SK-N-SH (cell line): ENCODE measurements around the gene MYO9A.

Experiments used
- CHD2 ChIP-seq: fragments of 150-350 bp; IDR thresholded peaks from 2 replicates; pipeline ENCODE4 v1.6.1; 2018; ENCODE audit warnings: low read length; ENCODE audit not compliant: partially characterized antibody
- CTCF ChIP-seq: fragments of 200-600 bp; sonication (generic); IDR thresholded peaks from 2 replicates; pipeline ENCODE4 v1.6.1; 2017; ENCODE audit warnings: antibody characterized with exemption, mild to moderate bottlenecking, moderate library complexity
- POLR2AphosphoS5 ChIP-seq: IDR thresholded peaks from 2 replicates; pipeline ENCODE4 v1.6.1; 2012; ENCODE audit warnings: low read depth, low read length
- REST ChIP-seq: IDR thresholded peaks from 2 replicates; pipeline ENCODE4 v1.6.1; 2012; ENCODE audit warnings: mild to moderate bottlenecking, low read depth, low read length, moderate library complexity
- RFX5 ChIP-seq: IDR thresholded peaks from 2 replicates; pipeline ENCODE4 v1.6.1; 2012; ENCODE audit warnings: mild to moderate bottlenecking, improper control_type of control experiment, low read length
- USF2 ChIP-seq: fragments of 150-350 bp; IDR thresholded peaks from 2 replicates; pipeline ENCODE4 v1.6.1; 2017; ENCODE audit warnings: antibody characterized with exemption, low read length, low read depth, borderline replicate concordance
- YY1 ChIP-seq: IDR thresholded peaks from 2 replicates; pipeline ENCODE4 v1.4.0; 2012; ENCODE audit warnings: low read depth, mild to moderate bottlenecking

DNA sequence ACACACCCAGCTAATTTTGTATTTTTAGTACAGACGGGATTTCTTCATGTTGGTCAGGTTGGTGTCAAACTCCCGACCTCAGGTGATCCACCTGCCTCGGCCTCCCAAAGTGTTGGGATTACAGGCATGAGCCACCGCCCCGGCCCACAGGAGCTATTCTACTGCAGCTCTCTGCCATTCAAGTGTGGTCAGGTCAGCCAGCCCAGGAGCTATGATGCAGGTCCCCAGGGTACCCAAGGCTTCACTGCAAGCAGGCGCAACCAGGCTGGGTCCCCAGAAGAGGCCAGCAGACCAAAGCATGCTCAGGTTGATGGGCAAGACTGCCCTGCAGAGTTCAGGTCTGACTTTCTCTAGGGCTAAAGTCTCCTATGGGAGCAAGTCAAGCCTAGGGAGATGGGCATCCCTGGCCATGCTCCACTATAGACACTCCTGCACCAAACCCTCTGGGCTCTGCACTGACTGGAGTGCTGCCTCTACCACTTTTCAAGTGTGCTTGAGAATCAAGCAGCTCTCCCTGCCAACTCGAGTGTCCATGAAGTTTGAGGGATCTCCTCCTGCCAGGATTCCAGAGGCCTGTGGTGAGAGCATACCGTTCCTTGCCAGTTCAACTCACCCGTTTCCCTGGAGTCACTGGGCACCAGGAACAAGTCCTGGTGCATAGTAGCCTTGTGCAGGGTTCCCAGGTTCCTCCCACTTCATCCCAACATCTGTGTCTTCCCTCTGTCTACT lies 30.9 kb downstream of the MYO9A start:
- no peak for TF ChIP-seq USF2
- TF ChIP-seq CTCF = no peak
- TF ChIP-seq CHD2 = no peak
- TF ChIP-seq POLR2AphosphoS5 = no peak
- no peak for TF ChIP-seq REST
- no peak for TF ChIP-seq RFX5
- TF ChIP-seq YY1 = no peak
